SJCRH30 (cell line): ENCODE results near the gene SYTL2. TPM values are rescaled to one million over a fixed set of nuclear protein-coding genes. Genes with fewer than 3 reads are reported as not detected.
A peak's percentile ranks its signal among the peaks of the same experiment; 100 is the strongest.

ENCODE experiments used
- DNase-seq, 2 experiments: peaks; one replicate each; pipeline ENCODE4 v3.0.0-alpha.2; 2015 to 2020
- H3K27ac ChIP-seq: fragments of 250-450 bp; sonication (Bioruptor Pico); 2 replicates; pipeline ENCODE4 v1.5.1; 2020; ENCODE audit warnings: mild to moderate bottlenecking, moderate library complexity
- H3K27me3 ChIP-seq: fragments of 250-450 bp; sonication (Bioruptor Pico); 2 replicates; pipeline ENCODE4 v1.5.1; 2020; ENCODE audit warnings: mild to moderate bottlenecking, moderate library complexity
- H3K36me3 ChIP-seq: fragments of 250-450 bp; sonication (Bioruptor Pico); 2 replicates; pipeline ENCODE4 v1.5.1; 2020; ENCODE audit warnings: mild to moderate bottlenecking, moderate library complexity
- H3K4me1 ChIP-seq: fragments of 250-450 bp; sonication (Bioruptor Pico); 2 replicates; pipeline ENCODE4 v1.5.1; 2020; ENCODE audit warnings: mild to moderate bottlenecking, moderate library complexity
- H3K4me3 ChIP-seq: fragments of 250-450 bp; sonication (Bioruptor Pico); 2 replicates; pipeline ENCODE4 v1.5.1; 2020; ENCODE audit warnings: mild to moderate bottlenecking, moderate library complexity
- H3K9me3 ChIP-seq: fragments of 250-450 bp; sonication (Bioruptor Pico); replicated peaks from 2 replicates; pipeline ENCODE4 v1.5.1; 2020; ENCODE audit warnings: mild to moderate bottlenecking, moderate library complexity
- total RNA-seq: library from RNA; depleted of rRNA; stranded (reverse); fragments of >200 nt; shearing (Covaris generic); gene quantifications from 2 replicates; pipeline ENCODE4 v1.2.3, GENCODE V29; 2014; rRNA removed

SYTL2 gene
- total RNA-seq, 1 experiment from 2014 or later: 137 TPM

- no peak overlapping the region; the same call in 1 of the 2 replicates for H3K27ac ChIP-seq
- DNase-seq: no peak
- H3K36me3 ChIP-seq: peaks cover 8% of the 10 kb centered on the region; the same call in 1 of the 2 replicates
- peak overlapping the region; percentile 62 for H3K4me3 ChIP-seq
- peaks cover 8% of the 10 kb centered on the region for H3K4me1 ChIP-seq
- H3K27me3 ChIP-seq: no peaks in the 10 kb centered on the region
- H3K9me3 ChIP-seq: no peaks in the 10 kb centered on the region
Observed at GRCh38 chr11:85647078-85647477, 163.9 kb downstream of the SYTL2 start.

Other genes starting within 250 kb of the SYTL2 start
- 5.3 and 12.1 TPM in 2 replicates for gene DLG2, start 183.8 kb downstream of the SYTL2 start, total RNA-seq
- 94.5 and 105 TPM in 2 replicates for gene TMEM126B, start 182.5 kb downstream of the SYTL2 start, total RNA-seq
- gene TMEM126A, start 163.2 kb downstream of the SYTL2 start, total RNA-seq: 62.1 and 71.9 TPM in 2 replicates
- gene CREBZF, start 146.0 kb downstream of the SYTL2 start, total RNA-seq: 85.3 and 109 TPM in 2 replicates
- 4.4 and 5.0 TPM in 2 replicates for gene CCDC89, start 124.9 kb downstream of the SYTL2 start, total RNA-seq
- not detected in 2 replicates for gene CCDC83, start 44.2 kb upstream of the SYTL2 start, total RNA-seq